Sigmoid colon (tissue), 7 donors: ENCODE data around the gene CXCL12. TPM values are rescaled to one million over a fixed set of nuclear protein-coding genes. Genes with fewer than 3 reads are reported as not detected.
A peak's percentile ranks its signal among the peaks of the same experiment; 100 is the strongest.

Source experiments
- DNase-seq: peaks from one replicate; pipeline ENCODE4 v3.0.0-alpha.2; 2019
- H3K27ac ChIP-seq, 4 donors: fragments of 200-600 bp; sonication (generic); one replicate each; pipeline ENCODE4 v1.5.1; 2016 to 2019; ENCODE audit warnings: mild to moderate bottlenecking in 1 of 4
- H3K27me3 ChIP-seq, 3 donors: fragments of 200-600 bp; sonication (generic); one replicate each; pipeline ENCODE4 v1.5.1; 2019; ENCODE audit warnings: mild to moderate bottlenecking in 1 of 3
- H3K36me3 ChIP-seq, 4 donors: fragments of 200-600 bp; sonication (generic); one replicate each; pipeline ENCODE4 v1.5.1; 2016 to 2019
- H3K4me1 ChIP-seq, 4 donors: fragments of 200-600 bp; sonication (generic); one replicate each; pipeline ENCODE4 v1.5.1; 2017 to 2019
- H3K4me3 ChIP-seq, 4 donors: fragments of 200-600 bp; sonication (generic); one replicate each; pipeline ENCODE4 v1.5.1; 2017 to 2019; ENCODE audit warnings: mild to moderate bottlenecking in 2 of 4, moderate library complexity in 1 of 4
- H3K9me3 ChIP-seq, 4 donors: fragments of 200-600 bp in 3 of 4; sonication (generic) in 3 of 4; one replicate each; pipeline versions ENCODE4 v1.5.1 to v1.6.1; 2013 to 2019
- EP300 ChIP-seq, 4 donors: sonication (generic); formaldehyde crosslinking; IDR thresholded peaks; one replicate each; pipeline ENCODE4 v1.6.1; 2017; ENCODE audit warnings: antibody characterized with exemption in 4 of 4
- POLR2A ChIP-seq, 2 donors: fragments of 450-650 bp; IDR thresholded peaks; one replicate each; pipeline ENCODE4 v1.6.1; 2016; ENCODE audit warnings: antibody characterized with exemption in 2 of 2, mild to moderate bottlenecking in 2 of 2, moderate library complexity in 2 of 2
- POLR2AphosphoS5 ChIP-seq, 4 donors: sonication (generic); formaldehyde crosslinking; IDR thresholded peaks; one replicate each; pipeline ENCODE4 v1.6.1; 2017; ENCODE audit warnings: antibody characterized with exemption in 4 of 4
- whole genome bisulfite sequencing, 2 donors: extraction: QIAGEN DNeasy Blood & Tissue Kit; methylation state at CpG; one replicate each; pipeline ENCODE4 v1.1.7; 2013; 5-methylcytosine and 5-hydroxymethylcytosine counted together
- intact Hi-C: fragments of 100-400 bp; cut with DNase I; formaldehyde crosslinking; loops from one replicate; pipeline ENCODE4 v1.15.1; 2023
- polyA plus RNA-seq, 3 donors: library from polyadenylated mRNA; stranded (reverse); fragments of 200-250 nt; gene quantifications; one replicate each; pipeline ENCODE4 v1.2.3, GENCODE V29; 2013
- total RNA-seq, 4 donors: library from RNA; depleted of rRNA; stranded (reverse); fragments of >200 nt; gene quantifications; one replicate each; pipeline ENCODE4 v1.1.0, GENCODE V29; 2016
- TF ChIP-seq, protein P1 (sequence below), 4 experiments: fragments of 450-650 bp in 3 of 4; fragments of 200-600 bp in 1 of 4; IDR thresholded peaks; one replicate each; pipeline ENCODE4 v1.5.1; 2016 to 2019; ENCODE audit warnings: antibody characterized with exemption in 4 of 4, mild to moderate bottlenecking in 3 of 4, moderate library complexity in 2 of 4
- donor health status: healthy with polysubstance abuse.
- donor health status: Bipolar disorder and iron deficiency.
- donor health status: healthy.

Gene CXCL12
- total and polyA plus RNA-seq, 7 donors = 13.6 to 111 (median 72.1) TPM

DNA sequence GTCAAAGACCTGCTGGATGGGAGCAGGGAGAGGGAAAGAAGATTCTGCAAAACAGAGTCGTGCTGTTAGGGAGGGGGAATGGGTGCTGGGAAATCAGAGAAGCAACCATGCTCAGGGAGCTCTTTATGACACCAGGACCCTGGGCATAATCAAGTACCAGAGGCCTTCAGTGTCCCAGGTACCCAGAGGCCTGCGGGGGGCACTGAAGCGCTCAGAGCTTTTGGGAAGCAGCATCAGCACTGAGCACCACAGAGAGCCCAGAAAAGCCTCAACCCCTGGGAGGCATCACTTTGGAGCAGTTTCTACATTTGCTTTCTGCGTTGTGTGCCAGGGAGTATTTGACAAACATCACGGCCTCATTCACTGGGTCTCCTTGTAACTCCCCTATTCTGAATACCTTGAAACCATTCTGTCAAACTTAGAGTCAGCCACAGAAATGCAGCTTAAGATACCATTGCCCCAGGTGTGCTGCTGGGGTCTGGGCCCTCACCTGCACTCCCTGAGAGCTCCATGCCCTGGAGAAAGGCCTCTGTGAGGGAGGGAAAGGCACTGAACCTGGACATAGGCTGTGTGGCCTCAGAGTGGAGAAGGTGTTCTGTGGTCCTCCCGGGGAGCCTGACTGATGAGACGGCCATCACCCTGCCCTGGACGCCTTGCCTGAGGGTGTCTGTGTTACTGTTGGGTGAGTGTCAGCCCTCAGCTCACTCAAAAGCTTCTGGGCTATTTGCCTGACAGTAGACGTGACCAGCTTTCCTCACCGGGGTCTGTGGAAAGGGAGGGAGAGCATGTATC lies 37.1 kb downstream of the CXCL12 start:
- H3K4me3 ChIP-seq = no peak overlapping the region
- H3K4me1 ChIP-seq = peaks cover 0 to 5% (median 0%) of the 10 kb centered on the region in 4 donors
- H3K27ac ChIP-seq = no peak overlapping the region
- no peaks in the 10 kb centered on the region for H3K36me3 ChIP-seq
- TF ChIP-seq POLR2A (IDR thresholded peaks at IDR 0.05) (no peak), POLR2AphosphoS5 (IDR thresholded peaks at IDR 0.05) (no peak), EP300 (IDR thresholded peaks at IDR 0.05) (no peak)
- TF ChIP-seq, protein P1, sequence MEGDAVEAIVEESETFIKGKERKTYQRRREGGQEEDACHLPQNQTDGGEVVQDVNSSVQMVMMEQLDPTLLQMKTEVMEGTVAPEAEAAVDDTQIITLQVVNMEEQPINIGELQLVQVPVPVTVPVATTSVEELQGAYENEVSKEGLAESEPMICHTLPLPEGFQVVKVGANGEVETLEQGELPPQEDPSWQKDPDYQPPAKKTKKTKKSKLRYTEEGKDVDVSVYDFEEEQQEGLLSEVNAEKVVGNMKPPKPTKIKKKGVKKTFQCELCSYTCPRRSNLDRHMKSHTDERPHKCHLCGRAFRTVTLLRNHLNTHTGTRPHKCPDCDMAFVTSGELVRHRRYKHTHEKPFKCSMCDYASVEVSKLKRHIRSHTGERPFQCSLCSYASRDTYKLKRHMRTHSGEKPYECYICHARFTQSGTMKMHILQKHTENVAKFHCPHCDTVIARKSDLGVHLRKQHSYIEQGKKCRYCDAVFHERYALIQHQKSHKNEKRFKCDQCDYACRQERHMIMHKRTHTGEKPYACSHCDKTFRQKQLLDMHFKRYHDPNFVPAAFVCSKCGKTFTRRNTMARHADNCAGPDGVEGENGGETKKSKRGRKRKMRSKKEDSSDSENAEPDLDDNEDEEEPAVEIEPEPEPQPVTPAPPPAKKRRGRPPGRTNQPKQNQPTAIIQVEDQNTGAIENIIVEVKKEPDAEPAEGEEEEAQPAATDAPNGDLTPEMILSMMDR (IDR thresholded peaks at IDR 0.05) = no peak
- no peaks in the 10 kb centered on the region for H3K9me3 ChIP-seq
- intact Hi-C loops = no loop called here
- no peaks in the 10 kb centered on the region for H3K27me3 ChIP-seq
- peak; percentile 52 for DNase-seq
- WGBS, 2 donors = 88 to 90% methylated on average over 10 of the region's 10 CpGs

DNA sequence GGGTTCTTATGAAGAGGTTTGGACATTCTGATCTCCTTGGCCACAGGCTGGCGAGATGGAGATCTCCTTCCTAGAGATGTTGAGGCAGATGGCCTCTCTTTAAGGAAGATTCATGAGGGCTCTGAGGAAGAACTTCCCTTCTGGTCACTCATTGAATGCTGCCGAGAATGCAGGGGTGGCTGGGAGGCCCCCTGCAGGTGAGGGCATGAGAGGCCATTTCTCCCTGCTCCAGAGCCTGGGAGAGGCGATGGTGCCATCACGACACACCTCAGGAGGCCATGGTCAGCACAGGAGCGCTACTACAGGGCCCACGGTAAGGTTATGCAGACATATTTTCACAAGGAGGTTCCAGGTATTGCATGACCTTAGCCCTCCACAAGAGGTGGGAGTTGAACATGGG lies 40.2 kb downstream of the CXCL12 start:
- Histone ChIP-seq H3K9me3 (no peaks in the 10 kb centered on the region), H3K4me1 (no peaks in the 10 kb centered on the region), H3K27me3 (no peaks in the 10 kb centered on the region), H3K4me3 (no peak overlapping the region), H3K36me3 (no peaks in the 10 kb centered on the region), H3K27ac (no peak overlapping the region)
- no peak for DNase-seq
- TF ChIP-seq EP300 (IDR thresholded peaks at IDR 0.05) (no peak), POLR2AphosphoS5 (IDR thresholded peaks at IDR 0.05) (no peak), POLR2A (IDR thresholded peaks at IDR 0.05) (no peak)
- TF ChIP-seq, protein P1 (IDR thresholded peaks at IDR 0.05) = no peak
- 82 to 84% methylated on average over 6 of the region's 6 CpGs for WGBS, 2 donors
- intact Hi-C loops = no loop called here

DNA sequence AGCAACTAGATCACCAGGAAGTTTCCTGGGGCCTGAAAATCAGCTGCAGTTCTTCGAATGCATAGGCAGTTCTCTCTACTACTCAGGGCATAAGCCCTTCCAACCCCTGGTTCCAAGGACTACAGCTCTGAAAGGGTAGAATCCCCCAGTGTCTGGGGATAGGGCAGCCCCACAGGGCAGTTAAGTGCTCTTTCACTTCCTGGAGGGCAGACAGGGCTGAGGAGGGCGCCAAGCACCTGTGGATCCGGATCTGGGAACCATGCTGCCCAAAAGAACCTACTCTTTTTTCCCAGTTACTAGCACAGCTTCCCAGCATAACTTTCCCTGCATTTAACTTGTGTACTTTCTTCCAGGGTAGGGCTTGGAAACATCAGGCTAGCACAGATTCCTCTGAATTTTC lies 41.1 kb downstream of the CXCL12 start:
- H3K36me3 ChIP-seq = no peaks in the 10 kb centered on the region
- H3K27ac ChIP-seq = no peak overlapping the region
- H3K4me3 ChIP-seq = no peak overlapping the region
- H3K9me3 ChIP-seq = no peaks in the 10 kb centered on the region
- no peaks in the 10 kb centered on the region for H3K4me1 ChIP-seq
- TF ChIP-seq EP300 (IDR thresholded peaks at IDR 0.05) (no peak), POLR2AphosphoS5 (IDR thresholded peaks at IDR 0.05) (no peak), POLR2A (IDR thresholded peaks at IDR 0.05) (no peak)
- TF ChIP-seq, protein P1 (IDR thresholded peaks at IDR 0.05) = no peak
- 69 to 78% methylated on average over 3 of the region's 3 CpGs for WGBS, 2 donors
- intact Hi-C loops = no loop called here
- DNase-seq = no peak
- H3K27me3 ChIP-seq = no peaks in the 10 kb centered on the region

DNA sequence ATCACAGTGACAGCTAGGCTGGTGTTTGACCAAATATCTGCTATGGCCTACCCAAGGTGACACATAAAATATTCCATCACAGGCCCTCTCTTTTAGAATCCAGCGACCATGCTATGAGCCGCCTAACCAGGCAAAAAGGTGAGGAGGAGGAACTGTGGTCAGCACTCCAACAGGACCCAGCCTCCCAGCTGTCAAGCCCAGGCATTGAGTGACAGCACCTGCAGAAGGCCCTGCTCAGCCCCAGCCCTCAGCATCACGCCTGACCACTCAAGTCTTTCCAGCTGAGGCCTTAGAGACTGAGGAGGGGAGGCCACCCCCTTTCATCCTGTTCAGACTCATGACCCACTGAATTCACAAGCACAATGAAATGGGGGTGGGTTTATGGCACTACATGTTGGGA lies 43.0 kb downstream of the CXCL12 start:
- Histone ChIP-seq H3K4me3 (no peak overlapping the region), H3K4me1 (no peaks in the 10 kb centered on the region), H3K27ac (no peak overlapping the region), H3K36me3 (no peaks in the 10 kb centered on the region), H3K27me3 (no peaks in the 10 kb centered on the region), H3K9me3 (no peaks in the 10 kb centered on the region)
- intact Hi-C loops = no loop called here
- peak; percentile 43 for DNase-seq
- TF ChIP-seq POLR2A (IDR thresholded peaks at IDR 0.05) = no peak
- no peak for TF ChIP-seq POLR2AphosphoS5 (IDR thresholded peaks at IDR 0.05)
- TF ChIP-seq EP300 (IDR thresholded peaks at IDR 0.05) = no peak
- 90% methylated on average over 3 of the region's 3 CpGs for WGBS, 2 donors

DNA sequence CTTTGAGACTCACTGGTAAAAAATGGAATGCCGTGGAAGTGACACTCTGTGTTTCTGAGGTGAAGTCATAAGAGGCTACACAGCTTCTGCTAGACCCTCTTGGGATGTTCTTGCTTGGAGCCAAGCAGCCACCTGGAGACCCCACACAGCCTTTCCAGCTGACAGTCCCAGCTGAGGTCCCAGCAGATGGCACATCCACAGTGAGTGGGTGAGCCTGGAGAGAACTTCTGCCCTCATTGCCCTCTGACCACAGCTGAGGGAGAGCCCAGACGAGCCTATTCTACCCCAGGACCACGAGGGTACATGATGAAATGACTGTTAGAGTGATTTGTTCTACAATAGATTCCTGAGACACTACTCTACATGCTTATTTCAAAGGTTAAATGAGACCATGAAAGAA lies 44.3 kb downstream of the CXCL12 start:
- TF ChIP-seq, protein P1 (IDR thresholded peaks at IDR 0.05) = no peak
- no peak for TF ChIP-seq EP300 (IDR thresholded peaks at IDR 0.05)
- TF ChIP-seq POLR2AphosphoS5 (IDR thresholded peaks at IDR 0.05) = no peak
- no peak for TF ChIP-seq POLR2A (IDR thresholded peaks at IDR 0.05)
- H3K27ac ChIP-seq = no peak overlapping the region
- intact Hi-C loops = no loop called here

More for the DNA sequence above, 44.3 kb downstream of the CXCL12 start:
- Histone ChIP-seq H3K4me1 (no peaks in the 10 kb centered on the region), H3K4me3 (no peak overlapping the region), H3K9me3 (no peaks in the 10 kb centered on the region), H3K27me3 (no peaks in the 10 kb centered on the region), H3K36me3 (no peaks in the 10 kb centered on the region)
- 73 to 76% methylated on average over 3 of the region's 3 CpGs for WGBS, 2 donors
- no peak for DNase-seq
